SK-N-SH (cell line): ENCODE results near the gene HPCA.

ENCODE experiments used
- CTCF ChIP-seq: fragments of 200-600 bp; sonication (generic); IDR thresholded peaks from 2 replicates; pipeline ENCODE4 v1.6.1; 2017; ENCODE audit warnings: antibody characterized with exemption, mild to moderate bottlenecking, moderate library complexity
- EZH2phosphoT487 ChIP-seq: fragments of 200-600 bp; sonication (generic); IDR thresholded peaks from 2 replicates; pipeline ENCODE4 v1.6.1; 2017; ENCODE audit warnings: low read depth, mixed run types, mild to moderate bottlenecking, antibody characterized with exemption, moderate library complexity, borderline replicate concordance
- FOSL2 ChIP-seq: IDR thresholded peaks from 2 replicates; pipeline ENCODE4 v1.4.0; 2012; ENCODE audit warnings: low read depth, mild to moderate bottlenecking, moderate library complexity, borderline replicate concordance
- POLR2AphosphoS5 ChIP-seq: IDR thresholded peaks from 2 replicates; pipeline ENCODE4 v1.6.1; 2012; ENCODE audit warnings: low read depth, low read length
- RAD21 ChIP-seq: IDR thresholded peaks from 2 replicates; pipeline ENCODE4 v1.6.1; 2012; ENCODE audit warnings: mild to moderate bottlenecking, low read length
- RFX5 ChIP-seq: IDR thresholded peaks from 2 replicates; pipeline ENCODE4 v1.6.1; 2012; ENCODE audit warnings: mild to moderate bottlenecking, improper control_type of control experiment, low read length
- SIN3A ChIP-seq: IDR thresholded peaks from 2 replicates; pipeline ENCODE4 v1.6.1; 2012; ENCODE audit warnings: low read depth, mild to moderate bottlenecking, low read length, moderate library complexity, borderline replicate concordance
- TAF1 ChIP-seq: IDR thresholded peaks from 2 replicates; pipeline ENCODE4 v1.6.1; 2012; ENCODE audit warnings: low read depth, mild to moderate bottlenecking, low read length, moderate library complexity, borderline replicate concordance
- YY1 ChIP-seq: IDR thresholded peaks from 2 replicates; pipeline ENCODE4 v1.4.0; 2012; ENCODE audit warnings: low read depth, mild to moderate bottlenecking
- TF ChIP-seq, protein P1 (sequence below): fragments of 150-350 bp; IDR thresholded peaks from 2 replicates; pipeline ENCODE4 v1.6.1; 2016; ENCODE audit warnings: mild to moderate bottlenecking, low read depth, low read length

DNA sequence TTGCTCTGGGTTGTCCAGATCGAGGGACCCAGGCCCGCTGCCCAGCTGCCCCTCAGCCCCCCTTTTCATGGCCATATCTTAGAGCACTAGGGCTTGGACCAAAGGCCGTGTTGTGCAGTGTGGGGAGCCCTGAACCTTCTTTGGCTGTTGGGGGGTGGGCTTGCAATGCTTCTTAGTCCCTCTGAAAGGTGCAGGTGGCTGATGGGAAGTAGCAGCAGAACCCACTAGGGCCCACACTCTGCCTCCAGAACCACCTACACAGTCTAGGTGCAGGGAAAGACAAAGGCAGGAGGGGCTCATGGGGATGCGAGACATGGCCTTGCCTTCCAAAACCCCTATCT lies 2.3 kb upstream of the HPCA start:
- TF ChIP-seq SIN3A (no peak), CTCF (no peak), EZH2phosphoT487 (no peak), TAF1 (no peak), POLR2AphosphoS5 (no peak), RFX5 (no peak), RAD21 (no peak), YY1 (no peak), FOSL2 (no peak)
- TF ChIP-seq, protein P1, sequence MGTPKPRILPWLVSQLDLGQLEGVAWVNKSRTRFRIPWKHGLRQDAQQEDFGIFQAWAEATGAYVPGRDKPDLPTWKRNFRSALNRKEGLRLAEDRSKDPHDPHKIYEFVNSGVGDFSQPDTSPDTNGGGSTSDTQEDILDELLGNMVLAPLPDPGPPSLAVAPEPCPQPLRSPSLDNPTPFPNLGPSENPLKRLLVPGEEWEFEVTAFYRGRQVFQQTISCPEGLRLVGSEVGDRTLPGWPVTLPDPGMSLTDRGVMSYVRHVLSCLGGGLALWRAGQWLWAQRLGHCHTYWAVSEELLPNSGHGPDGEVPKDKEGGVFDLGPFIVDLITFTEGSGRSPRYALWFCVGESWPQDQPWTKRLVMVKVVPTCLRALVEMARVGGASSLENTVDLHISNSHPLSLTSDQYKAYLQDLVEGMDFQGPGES = no peak
